Activated T-cell treated with anti-CD3 and anti-CD28 coated beads, Interleukin-2, amount 50 U/mL, for 72 hours (primary cell): ENCODE results near the gene RAD51AP1. TPM values are rescaled to one million over a fixed set of nuclear protein-coding genes. Genes with fewer than 3 reads are reported as not detected.
A peak's percentile ranks its signal among the peaks of the same experiment; 100 is the strongest.

ENCODE experiments used
- ATAC-seq, 2 donors: fragments of 150-1000 bp; cut with Tn5 transposase; replicated peaks in 1 of 2; 2 replicates each; pipeline ENCODE4 v1.10.0; 2021; ENCODE audit warnings: moderate library complexity in 2 of 2, mild to moderate bottlenecking in 1 of 2
- DNase-seq, 2 donors: peaks; one replicate each; pipeline ENCODE4 v3.0.0; 2021 to 2022; ENCODE audit warnings: mixed read lengths in 1 of 2
- H3K27ac Mint-ChIP-seq: one replicate; pipeline ENCODE4 v1.8.0; 2022; ENCODE audit warnings: mild to moderate bottlenecking, moderate library complexity, mixed read lengths
- H3K27me3 Mint-ChIP-seq: one replicate; pipeline ENCODE4 v1.8.0; 2022; ENCODE audit warnings: low read depth, mixed read lengths
- H3K36me3 Mint-ChIP-seq, 2 donors: one replicate each; pipeline ENCODE4 v1.8.0; 2022; ENCODE audit warnings: mixed read lengths in 2 of 2, mild to moderate bottlenecking in 1 of 2; ENCODE audit not compliant: insufficient read depth in 2 of 2
- H3K4me1 Mint-ChIP-seq: one replicate; pipeline ENCODE4 v1.8.0; 2022; ENCODE audit warnings: low read depth, mixed read lengths
- H3K4me3 Mint-ChIP-seq, 2 donors: one replicate each; pipeline ENCODE4 v1.8.0; 2022; ENCODE audit warnings: mild to moderate bottlenecking in 2 of 2, mixed read lengths in 2 of 2, moderate library complexity in 2 of 2
- H3K9me3 Mint-ChIP-seq, 2 donors: one replicate each; pipeline ENCODE4 v1.8.0; 2022; ENCODE audit warnings: mixed read lengths in 2 of 2
- total RNA-seq, 2 donors: library from RNA; stranded (reverse); gene quantifications; one replicate each; pipeline ENCODE4 v1.2.3, GENCODE V29; 2022

The RAD51AP1 gene
- total RNA-seq, 2 donors from 2014 or later: 48.9 to 57.9 TPM

DNA sequence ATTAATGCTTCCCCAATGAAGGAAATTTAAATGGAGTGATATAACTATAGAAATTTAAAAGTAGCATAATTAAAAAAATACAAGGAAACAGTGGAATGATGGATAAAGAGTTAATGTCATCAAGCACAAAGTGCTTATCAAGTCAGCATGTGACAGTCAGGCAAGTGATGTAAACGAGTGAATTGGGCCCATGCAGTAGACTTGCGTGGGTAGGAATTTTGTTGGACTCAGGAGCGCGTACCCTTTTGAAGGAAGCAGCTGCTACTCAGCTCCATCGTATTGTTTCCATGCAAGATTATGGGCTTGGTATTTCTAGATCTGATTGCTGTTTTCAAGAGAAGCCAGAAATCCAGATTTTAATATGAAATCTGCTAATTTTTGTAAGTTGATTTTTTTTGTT is 18.9 kb downstream of the RAD51AP1 start:
- ATAC-seq: no peak
- Mint-ChIP-seq H3K27me3 (peaks cover 1% of the 10 kb centered on the region), H3K36me3 (peaks cover 10 to 23% of the 10 kb centered on the region in 2 donors), H3K27ac (no peak overlapping the region), H3K4me3 (no peak overlapping the region), H3K4me1 (no peaks in the 10 kb centered on the region), H3K9me3 (no peaks in the 10 kb centered on the region)
- DNase-seq: no peak

- H3K4me1 Mint-ChIP-seq: no peaks in the 10 kb centered on the region
- no peak overlapping the region for H3K27ac Mint-ChIP-seq
- H3K9me3 Mint-ChIP-seq: no peaks in the 10 kb centered on the region
- ATAC-seq: no peak
- no peak overlapping the region for H3K4me3 Mint-ChIP-seq
- peaks cover 7% of the 10 kb centered on the region for H3K27me3 Mint-ChIP-seq
- peaks cover 10 to 20% of the 10 kb centered on the region in 2 donors for H3K36me3 Mint-ChIP-seq
- DNase-seq: no peak
Observed at GRCh38 chr12:4558171-4558570, 19.5 kb downstream of the RAD51AP1 start.

GRCh38 chr12:4562034-4562657 is 23.5 kb downstream of the RAD51AP1 start, which contains the start of gene DYRK4:
Gene DYRK4, plus strand, starts transcription at chr12:4562208. Its CDS starts 38 bp downstream, at chr12:4562246.
- H3K27ac Mint-ChIP-seq: no peak within 1 kb of the TSS
- no peaks in the 10 kb centered on the region for H3K4me1 Mint-ChIP-seq
- peaks cover 24% of the 10 kb centered on the region for H3K27me3 Mint-ChIP-seq
- no peaks in the 10 kb centered on the region for H3K9me3 Mint-ChIP-seq
- DNase-seq (no peak), ATAC-seq (no peak)
- H3K4me3 Mint-ChIP-seq: no peak within 1 kb of the TSS
- peaks cover 7 to 9% of the 10 kb centered on the region in 2 donors for H3K36me3 Mint-ChIP-seq

- Mint-ChIP-seq H3K27me3 (peaks cover 24% of the 10 kb centered on the region), H3K4me3 (no peak overlapping the region), H3K27ac (no peak overlapping the region), H3K36me3 (peaks cover 4 to 8% of the 10 kb centered on the region in 2 donors), H3K9me3 (no peaks in the 10 kb centered on the region), H3K4me1 (no peaks in the 10 kb centered on the region)
- DNase-seq (no peak), ATAC-seq (no peak)
Observed at GRCh38 chr12:4563336-4563735, 24.6 kb downstream of the RAD51AP1 start.

- no peaks in the 10 kb centered on the region for H3K4me1 Mint-ChIP-seq
- DNase-seq (no peak), ATAC-seq (no peak)
- no peaks in the 10 kb centered on the region for H3K9me3 Mint-ChIP-seq
- H3K36me3 Mint-ChIP-seq: peaks cover 4 to 8% of the 10 kb centered on the region in 2 donors
- H3K4me3 Mint-ChIP-seq: peak overlapping the region in 1 of 2 donors; percentile 12
- peaks cover 24% of the 10 kb centered on the region for H3K27me3 Mint-ChIP-seq
- no peak overlapping the region for H3K27ac Mint-ChIP-seq
Observed at GRCh38 chr12:4564818-4565217, 26.1 kb downstream of the RAD51AP1 start.

- Mint-ChIP-seq H3K9me3 (no peaks in the 10 kb centered on the region), H3K4me3 (no peak overlapping the region), H3K4me1 (no peaks in the 10 kb centered on the region), H3K27ac (no peak overlapping the region), H3K36me3 (no peaks in the 10 kb centered on the region), H3K27me3 (peaks cover 24% of the 10 kb centered on the region)
- ATAC-seq: no peak
- DNase-seq: no peak
Observed at GRCh38 chr12:4566474-4566873, 27.8 kb downstream of the RAD51AP1 start.

GRCh38 chr12:4567073-4567881 is 28.6 kb downstream of the RAD51AP1 start:
- no peak for ATAC-seq
- H3K36me3 Mint-ChIP-seq: no peaks in the 10 kb centered on the region
- H3K4me3 Mint-ChIP-seq: no peak overlapping the region
- H3K9me3 Mint-ChIP-seq: no peaks in the 10 kb centered on the region
- no peaks in the 10 kb centered on the region for H3K4me1 Mint-ChIP-seq
- no peak for DNase-seq
- no peak overlapping the region for H3K27ac Mint-ChIP-seq
- H3K27me3 Mint-ChIP-seq: peaks cover 24% of the 10 kb centered on the region

DNA sequence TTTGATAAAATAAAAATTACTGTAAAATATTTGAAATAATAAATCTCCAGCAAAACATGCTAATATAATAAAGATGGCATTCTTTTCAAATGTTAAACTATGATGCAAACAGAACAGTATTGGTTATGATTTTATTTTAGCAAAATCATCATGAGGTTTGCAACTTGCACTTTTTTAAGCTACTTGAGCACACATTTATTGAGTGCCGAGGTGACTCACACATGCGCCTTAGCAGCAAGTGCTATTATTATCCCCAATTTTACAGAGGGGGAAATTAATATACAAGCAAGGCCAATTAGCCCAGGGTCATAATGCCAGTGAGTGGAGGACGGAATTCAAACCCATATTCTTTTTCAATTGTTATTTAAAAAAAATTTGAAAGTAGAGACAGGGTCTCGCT is 30.6 kb downstream of the RAD51AP1 start:
- ATAC-seq (no peak), DNase-seq (no peak)
- H3K27me3 Mint-ChIP-seq: peaks cover 11% of the 10 kb centered on the region
- no peak overlapping the region for H3K4me3 Mint-ChIP-seq
- H3K4me1 Mint-ChIP-seq: no peaks in the 10 kb centered on the region
- H3K9me3 Mint-ChIP-seq: no peaks in the 10 kb centered on the region
- no peaks in the 10 kb centered on the region for H3K36me3 Mint-ChIP-seq
- no peak overlapping the region for H3K27ac Mint-ChIP-seq

DNA sequence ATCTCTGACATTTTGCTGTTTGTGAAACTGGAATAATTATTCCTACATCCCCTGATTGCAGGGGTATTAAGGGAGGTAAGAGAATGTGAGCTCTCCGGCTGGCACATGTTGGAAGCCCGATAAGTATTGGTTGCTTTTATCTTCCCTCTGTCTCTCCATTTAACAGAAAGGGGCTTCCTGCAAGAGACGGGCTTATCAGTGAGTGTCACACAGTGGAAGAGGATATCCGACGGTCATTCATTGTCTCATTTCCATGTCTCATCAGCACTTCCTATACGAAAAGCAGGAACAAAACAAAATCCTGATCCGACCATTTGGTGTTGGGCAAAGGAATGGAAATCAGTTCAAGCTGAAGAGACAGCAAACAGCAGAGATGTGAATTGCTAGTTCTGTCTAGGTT is 34.0 kb downstream of the RAD51AP1 start:
- DNase-seq: no peak
- H3K36me3 Mint-ChIP-seq: no peaks in the 10 kb centered on the region
- no peaks in the 10 kb centered on the region for H3K4me1 Mint-ChIP-seq
- H3K9me3 Mint-ChIP-seq: no peaks in the 10 kb centered on the region
- H3K4me3 Mint-ChIP-seq: no peak overlapping the region
- H3K27me3 Mint-ChIP-seq: no peaks in the 10 kb centered on the region
- H3K27ac Mint-ChIP-seq: no peak overlapping the region
- ATAC-seq: no peak

- ATAC-seq: no peak
Observed at GRCh38 chr12:4579305-4580102, 40.8 kb downstream of the RAD51AP1 start.

GRCh38 chr12:4580281-4580688 is 41.6 kb downstream of the RAD51AP1 start:
- no peak for ATAC-seq
- Mint-ChIP-seq H3K4me3 (no peak overlapping the region), H3K9me3 (no peaks in the 10 kb centered on the region), H3K27ac (no peak overlapping the region), H3K4me1 (no peaks in the 10 kb centered on the region), H3K27me3 (no peaks in the 10 kb centered on the region), H3K36me3 (no peaks in the 10 kb centered on the region)
- DNase-seq: no peak

More at GRCh38 chr12:4579305-4580102, 40.8 kb downstream of the RAD51AP1 start:
- H3K36me3 Mint-ChIP-seq: no peaks in the 10 kb centered on the region
- no peak overlapping the region for H3K27ac Mint-ChIP-seq
- H3K27me3 Mint-ChIP-seq: no peaks in the 10 kb centered on the region
- DNase-seq: no peak
- H3K4me3 Mint-ChIP-seq: no peak overlapping the region
- no peaks in the 10 kb centered on the region for H3K9me3 Mint-ChIP-seq
- H3K4me1 Mint-ChIP-seq: no peaks in the 10 kb centered on the region

DNA sequence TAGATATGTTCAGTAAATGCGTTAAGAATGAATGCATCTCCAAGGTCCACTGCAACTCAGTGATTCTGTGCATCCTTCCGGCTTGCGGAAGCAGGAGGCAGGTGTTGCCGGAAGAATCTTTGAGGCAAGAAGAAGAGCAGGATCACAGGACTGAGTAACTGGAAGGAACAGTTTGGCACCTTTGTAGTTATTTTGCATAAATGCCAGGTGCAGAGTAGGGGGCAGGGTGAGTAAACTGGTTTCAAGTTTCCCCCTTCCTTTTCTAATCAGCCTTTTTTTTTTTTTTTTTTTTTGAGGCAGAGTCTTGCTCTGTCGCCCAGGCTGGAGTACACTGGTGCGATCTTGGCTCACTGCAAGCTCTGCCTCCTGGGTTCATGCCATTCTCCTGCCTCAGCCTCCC is 45.6 kb downstream of the RAD51AP1 start:
- no peak overlapping the region for H3K4me3 Mint-ChIP-seq
- H3K4me1 Mint-ChIP-seq: no peaks in the 10 kb centered on the region
- DNase-seq (no peak), ATAC-seq (no peak)
- no peaks in the 10 kb centered on the region for H3K9me3 Mint-ChIP-seq
- H3K36me3 Mint-ChIP-seq: no peaks in the 10 kb centered on the region
- no peaks in the 10 kb centered on the region for H3K27me3 Mint-ChIP-seq
- H3K27ac Mint-ChIP-seq: no peak overlapping the region

DNA sequence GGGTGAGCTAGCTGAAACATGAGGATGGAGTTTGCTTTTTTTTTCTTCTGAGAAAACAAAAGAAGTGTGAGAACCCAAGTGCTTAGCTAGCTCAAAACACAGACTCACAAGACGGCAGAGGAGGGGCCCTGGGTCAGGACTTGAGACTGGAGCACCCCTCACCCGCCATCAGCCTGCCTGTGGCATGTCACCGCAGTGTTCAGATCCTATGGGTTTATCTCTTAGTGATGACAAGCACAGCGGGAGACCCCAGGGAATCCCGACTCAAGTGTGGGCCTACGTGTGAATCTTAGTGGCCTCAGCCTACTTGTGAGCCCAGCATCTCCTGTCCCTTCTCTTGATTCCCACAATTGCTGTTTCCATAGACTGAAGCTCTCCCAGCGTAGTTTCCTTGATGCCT is 46.2 kb downstream of the RAD51AP1 start:
- Mint-ChIP-seq H3K4me3 (no peak overlapping the region), H3K36me3 (no peaks in the 10 kb centered on the region), H3K9me3 (no peaks in the 10 kb centered on the region), H3K27me3 (no peaks in the 10 kb centered on the region), H3K27ac (no peak overlapping the region), H3K4me1 (no peaks in the 10 kb centered on the region)
- no peak for ATAC-seq
- no peak for DNase-seq
